Sigmoid colon (tissue), 4 donors: Measurements from ENCODE around the gene CYSRT1.

ENCODE experiments used
- EP300 ChIP-seq, 4 donors: sonication (generic); formaldehyde crosslinking; IDR thresholded peaks; one replicate each; pipeline ENCODE4 v1.6.1; 2017; ENCODE audit warnings: antibody characterized with exemption in 4 of 4
- POLR2A ChIP-seq, 2 donors: fragments of 450-650 bp; IDR thresholded peaks; one replicate each; pipeline ENCODE4 v1.6.1; 2016; ENCODE audit warnings: antibody characterized with exemption in 2 of 2, mild to moderate bottlenecking in 2 of 2, moderate library complexity in 2 of 2
- POLR2AphosphoS5 ChIP-seq, 4 donors: sonication (generic); formaldehyde crosslinking; IDR thresholded peaks; one replicate each; pipeline ENCODE4 v1.6.1; 2017; ENCODE audit warnings: antibody characterized with exemption in 4 of 4
- TF ChIP-seq, protein P1 (sequence below), 4 experiments: fragments of 450-650 bp in 3 of 4; fragments of 200-600 bp in 1 of 4; IDR thresholded peaks; one replicate each; pipeline ENCODE4 v1.5.1; 2016 to 2019; ENCODE audit warnings: antibody characterized with exemption in 4 of 4, mild to moderate bottlenecking in 3 of 4, moderate library complexity in 2 of 4

DNA sequence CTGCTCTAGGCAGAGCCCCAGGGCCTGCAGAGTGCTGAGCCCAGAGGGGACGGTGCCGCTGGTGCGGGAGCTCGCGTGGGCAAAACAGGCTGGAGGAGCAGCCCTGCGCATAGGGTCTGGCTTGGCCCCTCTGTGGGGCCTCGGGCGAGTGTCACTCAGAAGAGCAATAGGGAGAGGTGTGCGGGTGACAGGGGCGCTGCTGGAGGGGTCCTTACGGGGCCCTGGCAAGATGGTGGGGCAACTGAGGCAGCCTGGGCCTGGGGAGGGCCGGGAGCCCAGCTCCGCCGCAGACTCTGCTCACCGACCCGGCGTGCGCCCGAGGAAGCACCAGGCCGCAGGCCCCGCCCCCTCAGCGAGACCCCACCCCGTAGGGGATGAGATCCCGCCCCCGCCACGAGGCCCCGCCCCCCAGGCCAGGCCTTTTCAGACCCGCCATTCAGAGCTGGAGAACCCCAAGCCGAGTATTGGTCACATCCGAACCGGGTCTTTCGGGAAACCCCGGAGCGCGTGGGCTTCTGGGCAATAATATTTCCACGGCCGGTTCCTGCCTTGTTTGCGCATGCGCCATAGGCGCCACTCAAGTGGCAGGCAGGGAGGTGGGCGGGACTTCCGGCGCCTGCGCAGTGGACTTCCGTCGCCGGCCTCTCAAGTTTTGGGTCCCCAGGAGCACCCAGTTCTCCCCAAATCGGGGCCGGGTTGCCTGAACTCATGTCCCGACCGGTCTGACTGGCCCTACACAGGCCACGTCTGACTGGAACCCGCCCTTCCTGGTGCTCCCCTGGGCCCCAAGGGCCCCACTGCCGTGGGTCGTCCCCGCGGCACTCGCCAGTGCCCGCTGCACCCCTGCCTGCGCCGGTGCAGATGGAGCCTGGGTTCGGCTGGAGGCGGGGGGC lies 1.6 kb upstream of the CYSRT1 start:
- TF ChIP-seq, protein P1, sequence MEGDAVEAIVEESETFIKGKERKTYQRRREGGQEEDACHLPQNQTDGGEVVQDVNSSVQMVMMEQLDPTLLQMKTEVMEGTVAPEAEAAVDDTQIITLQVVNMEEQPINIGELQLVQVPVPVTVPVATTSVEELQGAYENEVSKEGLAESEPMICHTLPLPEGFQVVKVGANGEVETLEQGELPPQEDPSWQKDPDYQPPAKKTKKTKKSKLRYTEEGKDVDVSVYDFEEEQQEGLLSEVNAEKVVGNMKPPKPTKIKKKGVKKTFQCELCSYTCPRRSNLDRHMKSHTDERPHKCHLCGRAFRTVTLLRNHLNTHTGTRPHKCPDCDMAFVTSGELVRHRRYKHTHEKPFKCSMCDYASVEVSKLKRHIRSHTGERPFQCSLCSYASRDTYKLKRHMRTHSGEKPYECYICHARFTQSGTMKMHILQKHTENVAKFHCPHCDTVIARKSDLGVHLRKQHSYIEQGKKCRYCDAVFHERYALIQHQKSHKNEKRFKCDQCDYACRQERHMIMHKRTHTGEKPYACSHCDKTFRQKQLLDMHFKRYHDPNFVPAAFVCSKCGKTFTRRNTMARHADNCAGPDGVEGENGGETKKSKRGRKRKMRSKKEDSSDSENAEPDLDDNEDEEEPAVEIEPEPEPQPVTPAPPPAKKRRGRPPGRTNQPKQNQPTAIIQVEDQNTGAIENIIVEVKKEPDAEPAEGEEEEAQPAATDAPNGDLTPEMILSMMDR (IDR thresholded peaks at IDR 0.05) = no peak
- TF ChIP-seq POLR2AphosphoS5 (IDR thresholded peaks at IDR 0.05) (peak; percentile 50 to 78 (median 71)), POLR2A (IDR thresholded peaks at IDR 0.05) (peak; percentile 15 to 19), EP300 (IDR thresholded peaks at IDR 0.05) (peak in 1 of 4 donors; percentile 64)
